ENCODE measurements around the gene INSM2.

Gene INSM2

GRCh38 chr14:35533357-35534207 lies at the start of gene INSM2:
INSM2 (plus strand) TSS chr14:35534164; CDS start chr14:35534253, 89 bp downstream.
- no peak for DNase-seq

DNA sequence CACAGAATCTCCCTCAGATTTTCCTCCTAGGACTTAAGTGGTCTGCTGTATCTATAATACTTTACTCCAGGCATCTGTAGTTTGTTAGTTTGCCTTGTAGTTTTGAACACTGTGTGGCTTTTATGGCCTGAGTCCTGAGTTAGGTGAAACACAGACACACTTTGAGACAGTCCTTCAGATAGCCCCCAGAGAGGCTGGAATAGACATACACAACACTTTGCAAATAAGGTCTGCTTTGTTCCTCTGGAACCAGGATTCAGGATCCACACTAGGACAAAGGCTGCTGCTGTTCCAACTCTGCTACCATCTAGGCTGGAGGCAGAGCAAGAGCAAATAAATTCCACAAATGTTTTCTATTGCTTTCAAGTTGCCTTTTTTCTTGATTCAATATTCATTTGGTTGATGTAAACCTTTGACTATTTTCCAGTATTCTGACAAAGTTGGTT lies 41.4 kb upstream of the INSM2 start:
- no peak for DNase-seq

GRCh38 chr14:35495278-35495677 lies 38.7 kb upstream of the INSM2 start:
- no peak for DNase-seq

- DNase-seq: no peak
Observed at GRCh38 chr14:35499180-35499579, 34.8 kb upstream of the INSM2 start.

GRCh38 chr14:35503646-35504045 lies 30.3 kb upstream of the INSM2 start:
- no peak for DNase-seq

- DNase-seq: no peak
Observed at GRCh38 chr14:35504260-35504659, 29.7 kb upstream of the INSM2 start.

GRCh38 chr14:35506461-35506860 lies 27.5 kb upstream of the INSM2 start:
- no peak for DNase-seq

GRCh38 chr14:35506927-35507326 lies 27.0 kb upstream of the INSM2 start:
- no peak for DNase-seq

GRCh38 chr14:35509846-35510245 lies 24.1 kb upstream of the INSM2 start:
- DNase-seq: no peak

DNA sequence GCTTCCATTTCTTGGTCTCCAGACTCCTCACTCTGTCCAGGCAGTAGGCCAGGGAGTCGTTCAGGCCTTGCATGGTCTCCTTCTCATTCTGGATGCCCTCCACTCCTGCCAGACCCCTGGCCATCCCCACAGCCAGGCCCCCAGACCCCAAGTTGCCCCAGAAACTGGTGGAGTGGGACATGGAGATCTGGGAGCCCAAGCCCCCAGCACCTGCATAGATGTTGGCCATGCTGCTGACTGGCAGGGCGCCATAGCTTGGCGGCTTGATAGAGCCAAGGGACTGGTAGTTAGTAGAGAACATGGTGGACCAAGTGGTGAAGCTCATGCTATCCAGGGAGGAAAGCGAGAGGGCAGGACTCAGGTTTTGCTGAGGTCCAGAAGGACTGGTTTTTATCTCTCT lies 21.2 kb upstream of the INSM2 start:
- DNase-seq: no peak

DNA sequence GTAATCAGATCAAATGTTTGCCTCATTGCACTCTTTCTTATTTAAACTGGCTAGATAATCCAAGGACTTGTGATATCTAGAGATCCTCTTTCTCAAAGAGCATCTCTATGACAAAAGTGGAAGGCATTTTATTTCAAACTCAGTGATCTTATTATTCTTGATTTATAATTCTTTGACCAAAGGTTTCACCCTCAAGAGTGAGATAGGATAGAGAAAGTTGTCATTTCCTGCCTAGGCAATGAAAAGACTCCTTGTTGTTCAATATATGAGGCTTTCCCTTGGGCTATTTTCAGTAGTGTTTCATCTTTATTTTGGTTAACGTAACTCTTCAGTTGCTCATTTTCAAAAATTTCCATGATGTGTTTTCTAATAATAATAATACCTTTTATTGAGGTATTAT lies 18.0 kb upstream of the INSM2 start:
- no peak for DNase-seq

- DNase-seq: no peak
Observed at GRCh38 chr14:35519986-35520385, 14.0 kb upstream of the INSM2 start.

- DNase-seq: no peak
Observed at GRCh38 chr14:35525695-35526094, 8.3 kb upstream of the INSM2 start.

- DNase-seq: no peak
Observed at GRCh38 chr14:35526962-35527361, 7.0 kb upstream of the INSM2 start.

- no peak for DNase-seq
Observed at GRCh38 chr14:35531960-35532747, 1.8 kb upstream of the INSM2 start.

DNA sequence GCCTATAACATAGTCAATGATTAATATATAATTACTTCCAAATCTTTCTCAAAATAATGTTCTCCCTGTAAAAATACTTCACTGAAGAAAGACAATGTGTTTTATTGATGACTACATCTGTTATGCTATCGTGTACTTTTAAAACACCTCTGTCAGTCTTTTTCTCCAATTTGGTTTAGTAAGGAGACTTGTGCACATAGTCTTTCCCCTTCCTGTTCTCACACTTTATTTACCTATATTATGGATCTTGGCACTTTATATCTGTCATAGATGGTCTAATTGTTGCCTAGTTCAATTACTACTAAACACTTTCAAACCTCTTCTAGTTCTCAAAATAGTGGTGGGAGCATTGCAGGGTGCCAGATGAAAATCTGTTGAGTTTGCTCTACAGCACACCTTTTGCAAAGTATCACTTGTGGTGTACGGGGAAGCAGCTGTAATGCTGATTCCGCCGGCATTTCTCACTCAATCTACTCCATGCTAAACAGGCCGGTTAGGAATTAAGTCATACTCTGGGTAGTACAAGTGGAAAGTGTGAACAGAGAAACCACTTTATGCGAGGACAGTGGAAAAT lies 1.1 kb upstream of the INSM2 start:
- no peak for DNase-seq

GRCh38 chr14:35534208-35534872 lies 376 bp downstream of the INSM2 start:
- DNase-seq: no peak

GRCh38 chr14:35534873-35535482 lies 1.0 kb downstream of the INSM2 start:
- DNase-seq: no peak

- no peak for DNase-seq
Observed at GRCh38 chr14:35535483-35536112, 1.6 kb downstream of the INSM2 start.

DNA sequence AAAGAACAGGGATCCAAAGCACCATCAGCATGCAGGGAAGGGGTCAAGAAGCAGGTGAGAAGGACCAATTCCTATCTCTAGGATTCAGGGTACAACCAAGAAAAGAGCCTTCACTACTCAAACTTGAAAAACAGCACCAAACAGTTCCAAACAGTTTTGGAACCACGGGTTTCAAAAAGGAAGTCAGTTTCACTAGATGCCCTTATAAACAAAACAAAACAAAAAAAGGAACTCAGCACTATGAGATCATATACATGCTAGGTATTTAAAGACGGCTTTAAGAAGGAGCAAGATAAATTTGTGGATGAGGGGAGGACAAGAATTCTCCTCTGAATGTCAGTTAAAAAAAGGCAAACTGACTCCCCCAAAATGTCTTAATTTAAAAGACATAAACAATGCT lies 6.0 kb downstream of the INSM2 start:
- DNase-seq: no peak

DNA sequence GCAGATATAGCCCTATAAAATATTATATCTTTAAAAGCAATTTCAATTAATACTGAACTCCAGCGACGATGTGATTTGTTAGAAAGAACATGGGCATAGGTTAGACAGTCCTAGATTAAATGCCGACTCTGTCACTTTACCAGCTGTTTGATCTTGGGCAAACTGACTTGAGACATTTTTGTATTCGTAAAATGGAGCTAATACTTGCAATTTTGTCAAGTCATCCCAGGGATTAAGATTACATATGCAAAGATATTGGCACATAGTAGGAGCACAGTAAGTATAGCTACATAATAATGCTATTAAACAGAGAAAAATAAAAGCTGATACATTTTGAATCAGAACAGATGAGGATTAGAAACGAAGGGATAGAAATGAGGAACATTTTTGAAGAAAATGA lies 9.0 kb downstream of the INSM2 start:
- no peak for DNase-seq

GRCh38 chr14:35549551-35549950 lies 15.6 kb downstream of the INSM2 start:
- DNase-seq: no peak

Measured in NCI-H1048 (cell line).